K562 (cell line): ENCODE data around the gene FARP1. TPM values are rescaled to one million over a fixed set of nuclear protein-coding genes. Genes with fewer than 3 reads are reported as not detected.

Source experiments
- ATAC-seq: fragments of 200-7000 bp; cut with Tn5 transposase; 3 replicates; pipeline ENCODE4 v1.9.1; 2020; ENCODE audit warnings: moderate library complexity
- BruUV-seq: library from RNA; stranded (reverse); fragments of 400-500 nt; replicated peaks from 2 replicates; lab custom pipeline; 2021; lab: Mats Ljungman, UMichigan
- CTCF ChIA-PET: fragments of 300-600 bp; formaldehyde crosslinking; extraction: SDS; loops from one replicate; lab custom pipeline; 2021; ENCODE audit warnings: low intra/inter-chr PET ratio; lab: Yijun Ruan, JAX
- POLR2A ChIA-PET: fragments of 300-600, 350-650 bp; sonication (Branson Sonifier 250); formaldehyde crosslinking; extraction: SDS; loops from one replicate; lab custom pipeline; 2021; ENCODE audit warnings: antibody characterized with exemption, inconsistent platforms; lab: Yijun Ruan, JAX
- DNase-seq, 4 experiments: peaks; one replicate each; pipeline versions ENCODE4 v3.0.0 to v3.0.0-alpha.2; 2011 to 2018; ENCODE audit warnings: low spot score in 3 of 4, mixed read lengths in 3 of 4; ENCODE audit errors: extremely low read depth in 1 of 4
- FAIRE-seq: peaks from 2 replicates; lab custom pipeline; 2011; peaks lifted over from hg19 to GRCh38; lab: Jason Lieb, UNC
- H2AFZ ChIP-seq: 2 replicates; pipeline ENCODE4 v1.6.0; 2011; ENCODE audit warnings: low read depth, low read length, control low read depth, inconsistent platforms
- H3K27ac ChIP-seq: fragments of 200-600 bp; 3 replicates; pipeline ENCODE4 v1.8.0; 2011; ENCODE audit warnings: low read depth, mild to moderate bottlenecking, control low read depth, inconsistent platforms, low read length, moderate library complexity, mixed read lengths; ENCODE audit errors: extremely low read depth
- H3K27me3 ChIP-seq, 2 experiments: fragments of 300-600 bp in 1 of 2; 2 replicates in 1 of 2; 3 replicates in 1 of 2; pipeline versions ENCODE4 v1.6.0 to v1.8.0; 2011; ENCODE audit warnings: inconsistent platforms in 2 of 2, low read length in 2 of 2, mild to moderate bottlenecking in 1 of 2, mixed read lengths in 1 of 2, moderate library complexity in 1 of 2; ENCODE audit not compliant: control insufficient read depth in 2 of 2, insufficient read depth in 2 of 2
- H3K36me3 ChIP-seq: fragments of 300-600 bp; 3 replicates; pipeline ENCODE4 v1.8.0; 2011; ENCODE audit warnings: mild to moderate bottlenecking, low read length, inconsistent platforms; ENCODE audit not compliant: control insufficient read depth, insufficient read depth
- H3K4me1 ChIP-seq, 2 experiments: fragments of 200-600 bp in 1 of 2; replicated peaks in 1 of 2; 2 replicates in 1 of 2; 3 replicates in 1 of 2; pipeline versions ENCODE4 v1.5.1 to v1.8.0; 2011; ENCODE audit warnings: inconsistent platforms in 2 of 2, low read length in 2 of 2, mild to moderate bottlenecking in 1 of 2, mixed read lengths in 1 of 2, moderate library complexity in 1 of 2; ENCODE audit not compliant: control insufficient read depth in 2 of 2, insufficient read depth in 2 of 2
- H3K4me2 ChIP-seq: 2 replicates; pipeline ENCODE4 v1.6.1; 2011; ENCODE audit warnings: low read length, control low read depth, inconsistent platforms, mixed read lengths; ENCODE audit not compliant: insufficient read depth
- H3K4me3 ChIP-seq: fragments of 200-600 bp; sonication (generic), shearing (Covaris generic); 2 replicates; pipeline ENCODE4 v1.5.1; 2016; ENCODE audit warnings: control low read depth, inconsistent platforms
- H3K79me2 ChIP-seq: fragments of 200-600 bp; 3 replicates; pipeline ENCODE4 v1.8.0; 2011; ENCODE audit warnings: low read length, inconsistent platforms; ENCODE audit not compliant: control insufficient read depth, insufficient read depth
- H3K9ac ChIP-seq, 2 experiments: 2 replicates each; pipeline versions ENCODE4 v1.6.0 to v1.6.1; 2011; ENCODE audit warnings: low read depth in 2 of 2, low read length in 2 of 2, control low read depth in 1 of 2, inconsistent platforms in 1 of 2, mild to moderate bottlenecking in 1 of 2, mixed read lengths in 1 of 2; ENCODE audit not compliant: insufficient read depth in 1 of 2
- H3K9me1 ChIP-seq: one replicate; pipeline ENCODE4 v1.6.0; 2011; ENCODE audit warnings: inconsistent platforms, mild to moderate bottlenecking, low read length, moderate library complexity; ENCODE audit not compliant: control insufficient read depth, insufficient read depth
- H3K9me3 ChIP-seq: replicated peaks from 2 replicates; pipeline ENCODE4 v1.5.1; 2011; ENCODE audit warnings: low read depth, low read length, inconsistent platforms; ENCODE audit not compliant: control insufficient read depth, insufficient read depth
- H4K20me1 ChIP-seq: replicated peaks from 2 replicates; pipeline ENCODE4 v1.6.1; 2011; ENCODE audit warnings: low read length, inconsistent platforms, mixed read lengths; ENCODE audit not compliant: control insufficient read depth, insufficient read depth
- ATF1 ChIP-seq, 2 experiments: fragments of 450-650 bp in 1 of 2; IDR thresholded peaks; 2 replicates each; pipeline ENCODE4 v1.6.1; 2016; ENCODE audit warnings: missing compliant biosample characterization in 1 of 2, missing genetic modification characterization in 1 of 2
- POU5F1 ChIP-seq: fragments of 150-350 bp; IDR thresholded peaks from 2 replicates; pipeline ENCODE4 v1.6.1; 2014; ENCODE audit warnings: borderline replicate concordance, low read length, low read depth, mild to moderate bottlenecking; ENCODE audit not compliant: partially characterized antibody
- REST ChIP-seq, 2 experiments: fragments of 450-650 bp; formaldehyde crosslinking in 1 of 2; IDR thresholded peaks; 2 replicates each; pipeline versions ENCODE4 v1.4.0 to v1.6.1; 2014 to 2020; ENCODE audit warnings: mild to moderate bottlenecking in 2 of 2, borderline replicate concordance in 1 of 2, low read depth in 1 of 2
- SP2 ChIP-seq: IDR thresholded peaks from 2 replicates; pipeline ENCODE4 v1.6.1; 2011; ENCODE audit warnings: mild to moderate bottlenecking, low read depth, low read length, moderate library complexity; ENCODE audit not compliant: poor library complexity, severe bottlenecking; ENCODE audit errors: extremely low read depth
- STAT5B ChIP-seq: fragments of 250-450 bp; sonication (Bioruptor Pico); IDR thresholded peaks from 2 replicates; pipeline ENCODE4 v1.8.0; 2021; ENCODE audit warnings: mild to moderate bottlenecking, inconsistent platforms
- TARDBP ChIP-seq: fragments of 450-650 bp; IDR thresholded peaks from 2 replicates; pipeline ENCODE4 v1.6.1; 2016
- ZNF668 ChIP-seq: fragments of 250-450 bp; sonication (Bioruptor Pico); IDR thresholded peaks from 2 replicates; pipeline ENCODE4 v1.8.0; 2022; ENCODE audit warnings: mild to moderate bottlenecking, inconsistent platforms
- WGBS: fragments of 100-300 bp; shearing (Covaris generic); methylation state at CpG from one replicate; pipeline ENCODE4 v1.1.6; 2016; ENCODE audit warnings: low coverage, mixed read lengths; ENCODE audit not compliant: insufficient coverage; ENCODE audit errors: missing lambda C conversion rate; 5-methylcytosine and 5-hydroxymethylcytosine counted together
- in situ Hi-C: fragments of 300-500 bp; cut with MboI; formaldehyde crosslinking; loops from 4 replicates; pipeline ENCODE4 v1.15.0; 2018; ENCODE audit warnings: inconsistent platforms, mixed read lengths
- intact Hi-C: fragments of 100-400 bp; cut with micrococcal nuclease; formaldehyde crosslinking; loops from 2 replicates; pipeline ENCODE4 v1.14.2; 2022
- polyA plus RNA-seq, 8 experiments: library from polyadenylated mRNA; depleted of rRNA in 4 of 8; stranded (reverse) in 5 of 8; unstranded in 3 of 8; fragments of >200 nt; fragmentation: Nextera tagmentation in 2 of 8; fragmentation: Illumina TruSeq in 1 of 8; extraction: Ambion mirVana in 2 of 8; extraction: Trizol in 1 of 8; gene quantifications; 2 replicates each; pipeline versions ENCODE4 v1.2.1 to v1.2.3, GENCODE V29; 2011 to 2014; ENCODE audit warnings: inconsistent platforms in 1 of 8, missing spikeins in 1 of 8
- total RNA-seq, 7 experiments: library from RNA; depleted of rRNA in 6 of 7; stranded (reverse); fragments of >200 nt in 6 of 7; fragmentation: Illumina TruSeq in 2 of 7; extraction: Trizol in 2 of 7; gene quantifications; 2 replicates each; pipeline versions ENCODE4 v1.2.1 to v1.2.3, GENCODE V29; 2011 to 2021; ENCODE audit warnings: low replicate concordance in 1 of 7
- TF ChIP-seq, protein P1 (sequence below): sonication (generic); formaldehyde crosslinking; IDR thresholded peaks from 2 replicates; pipeline ENCODE4 v1.8.0; 2023; ENCODE audit warnings: mild to moderate bottlenecking, missing genetic modification reagents
- TF ChIP-seq, protein P2 (sequence below): sonication (generic); formaldehyde crosslinking; IDR thresholded peaks from 2 replicates; pipeline ENCODE4 v1.8.1; 2022; ENCODE audit warnings: missing genetic modification reagents

Gene FARP1
- total and polyA plus RNA-seq, 9 of the 15 experiments (the other 6 are each of a cell fraction or from before 2014, with no cell fraction given), result 0.03 to 0.29 (median 0.05) TPM; not detected in 3

GRCh38 chr13:98324105-98324504, 181.2 kb downstream of the FARP1 start:
- in situ Hi-C loops (no loop called here), intact Hi-C loops (no loop called here)
- H3K27me3 ChIP-seq, result peaks cover 0 to 29% of the 10 kb centered on the region in 2 experiments; a peak in 3 of 5 replicates
- H3K4me3 ChIP-seq, result no peak overlapping the region
- ATAC-seq (no peak), FAIRE-seq (no peak), DNase-seq (no peak)
- no peaks in the 10 kb centered on the region for H3K36me3 ChIP-seq
- H3K9me3 ChIP-seq, result no peaks in the 10 kb centered on the region
- no peaks in the 10 kb centered on the region for H3K9me1 ChIP-seq
- no peaks in the 10 kb centered on the region for H3K79me2 ChIP-seq
- no TSS peak for BruUV-seq
- H2AFZ ChIP-seq, result no peak overlapping the region
- no peaks in the 10 kb centered on the region; a peak in 1 of 5 replicates for H3K4me1 ChIP-seq
- H3K9ac ChIP-seq, result no peak overlapping the region
- 1% methylated on average over 7 of the region's 7 CpGs for WGBS
- no peak overlapping the region for H3K27ac ChIP-seq
- CTCF ChIA-PET, result no interaction called here
- H3K4me2 ChIP-seq, result no peak overlapping the region
- H4K20me1 ChIP-seq, result no peaks in the 10 kb centered on the region
- POLR2A ChIA-PET, result interaction anchor here (0.6 kb wide), 1 partner anchor 136 kb away, joined by 3 read pairs; no protein-coding TSS in a partner anchor
- TF ChIP-seq ZNF668 (CRISPR knock-in tag) (no peak), TARDBP (no peak), STAT5B (CRISPR knock-in tag) (no peak), ATF1 (CRISPR knock-in tag; IDR thresholded peaks at IDR 0.05) (no peak), ATF1 (tag; IDR thresholded peaks at IDR 0.05) (no peak), SP2 (no peak), REST (IDR thresholded peaks at IDR 0.05; ENCODE audit: borderline replicate concordance) (no peak), REST (CRISPR knock-in tag; IDR thresholded peaks at IDR 0.05; ENCODE audit: low read depth) (no peak), POU5F1 (no peak)
- TF ChIP-seq, protein P1, sequence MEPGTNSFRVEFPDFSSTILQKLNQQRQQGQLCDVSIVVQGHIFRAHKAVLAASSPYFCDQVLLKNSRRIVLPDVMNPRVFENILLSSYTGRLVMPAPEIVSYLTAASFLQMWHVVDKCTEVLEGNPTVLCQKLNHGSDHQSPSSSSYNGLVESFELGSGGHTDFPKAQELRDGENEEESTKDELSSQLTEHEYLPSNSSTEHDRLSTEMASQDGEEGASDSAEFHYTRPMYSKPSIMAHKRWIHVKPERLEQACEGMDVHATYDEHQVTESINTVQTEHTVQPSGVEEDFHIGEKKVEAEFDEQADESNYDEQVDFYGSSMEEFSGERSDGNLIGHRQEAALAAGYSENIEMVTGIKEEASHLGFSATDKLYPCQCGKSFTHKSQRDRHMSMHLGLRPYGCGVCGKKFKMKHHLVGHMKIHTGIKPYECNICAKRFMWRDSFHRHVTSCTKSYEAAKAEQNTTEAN (CRISPR knock-in tag), result no peak
- TF ChIP-seq, protein P2, sequence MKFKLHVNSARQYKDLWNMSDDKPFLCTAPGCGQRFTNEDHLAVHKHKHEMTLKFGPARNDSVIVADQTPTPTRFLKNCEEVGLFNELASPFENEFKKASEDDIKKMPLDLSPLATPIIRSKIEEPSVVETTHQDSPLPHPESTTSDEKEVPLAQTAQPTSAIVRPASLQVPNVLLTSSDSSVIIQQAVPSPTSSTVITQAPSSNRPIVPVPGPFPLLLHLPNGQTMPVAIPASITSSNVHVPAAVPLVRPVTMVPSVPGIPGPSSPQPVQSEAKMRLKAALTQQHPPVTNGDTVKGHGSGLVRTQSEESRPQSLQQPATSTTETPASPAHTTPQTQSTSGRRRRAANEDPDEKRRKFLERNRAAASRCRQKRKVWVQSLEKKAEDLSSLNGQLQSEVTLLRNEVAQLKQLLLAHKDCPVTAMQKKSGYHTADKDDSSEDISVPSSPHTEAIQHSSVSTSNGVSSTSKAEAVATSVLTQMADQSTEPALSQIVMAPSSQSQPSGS, result no peak
